ENCODE data around the gene XBP1. TPM values are rescaled to one million over a fixed set of nuclear protein-coding genes. Genes with fewer than 3 reads are reported as not detected.

The XBP1 gene
- total and polyA plus RNA-seq, 2 of the 13 experiments (the other 11 are each of a cell fraction or from before 2014, with no cell fraction given), result 416 to 427 TPM

DNA sequence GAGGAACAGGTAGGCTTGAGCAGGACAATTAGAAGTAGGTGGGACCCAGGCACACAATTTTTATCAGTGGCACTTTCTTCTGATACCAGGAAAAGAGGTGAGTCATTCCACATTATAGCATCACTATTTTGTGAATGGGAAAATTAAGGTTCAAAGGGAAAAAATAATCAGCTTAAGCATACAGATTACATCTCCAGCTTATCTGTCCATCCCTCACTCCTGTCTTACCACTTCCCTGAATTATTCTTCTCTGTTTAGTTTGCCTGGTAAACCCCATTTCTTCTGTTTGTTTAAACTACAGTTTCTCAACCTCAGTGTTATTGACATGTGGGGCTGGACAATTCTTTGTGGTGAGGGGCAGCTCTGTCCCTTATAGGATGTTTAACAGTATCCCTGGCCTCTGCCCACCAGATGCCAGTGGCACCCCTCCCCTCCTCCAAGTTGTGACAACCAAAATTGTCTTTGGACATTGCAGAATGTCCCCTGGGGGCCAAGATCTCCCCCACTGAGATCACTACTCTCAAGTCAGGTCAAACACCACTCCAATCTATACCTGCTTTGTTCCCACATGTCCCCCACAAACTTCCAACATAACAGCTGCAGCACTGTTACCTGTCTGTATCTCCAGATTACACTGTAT, 8.5 kb upstream of the XBP1 start (continued):
- TF ChIP-seq RXRA (CRISPR knock-in tag; IDR thresholded peaks at IDR 0.05) (peak; percentile 58; the same call in 1 of the 2 replicates), CHD2 (IDR thresholded peaks at IDR 0.05; ENCODE audit: low read depth, low read length) (no peak), ZNF788 (CRISPR knock-in tag; IDR thresholded peaks at IDR 0.05; ENCODE audit: borderline replicate concordance) (no peak), ZBTB20 (CRISPR knock-in tag; IDR thresholded peaks at IDR 0.05; ENCODE audit: borderline replicate concordance, low read depth) (0 out of 2 replicates have a peak, but pooled peaks have one; percentile 38), MAZ (IDR thresholded peaks at IDR 0.05; ENCODE audit: borderline replicate concordance, low read depth, low read length) (no peak), MAZ (CRISPR knock-in tag; IDR thresholded peaks at IDR 0.05; ENCODE audit: low read depth) (no peak), GATAD2A (CRISPR knock-in tag; IDR thresholded peaks at IDR 0.05) (peak; percentile 96), CEBPG (CRISPR knock-in tag; IDR thresholded peaks at IDR 0.05) (peak; percentile 75), ARID2 (CRISPR knock-in tag; IDR thresholded peaks at IDR 0.05; ENCODE audit: borderline replicate concordance) (peak; percentile 65; the same call in 1 of the 2 replicates), TBX2 (CRISPR knock-in tag; IDR thresholded peaks at IDR 0.05; ENCODE audit: borderline replicate concordance) (peak; percentile 77), CEBPB (IDR thresholded peaks at IDR 0.05; ENCODE audit: borderline replicate concordance, low read depth, low read length) (0 out of 2 replicates have a peak, but pooled peaks have one; percentile 36), FOSL2 (CRISPR knock-in tag; IDR thresholded peaks at IDR 0.05) (peak; percentile 88), CBFB (CRISPR knock-in tag; IDR thresholded peaks at IDR 0.05) (peak; percentile 87; the same call in 1 of the 2 replicates), ZNF17 (CRISPR knock-in tag; IDR thresholded peaks at IDR 0.05) (no peak), HOXD1 (CRISPR knock-in tag; IDR thresholded peaks at IDR 0.05) (peak; percentile 66; the same call in 1 of the 2 replicates), ZNF362 (CRISPR knock-in tag; IDR thresholded peaks at IDR 0.05; ENCODE audit: borderline replicate concordance) (peak; percentile 65; the same call in 1 of the 2 replicates), WIZ (CRISPR knock-in tag; IDR thresholded peaks at IDR 0.05) (no peak)
- TF ChIP-seq, protein P1, sequence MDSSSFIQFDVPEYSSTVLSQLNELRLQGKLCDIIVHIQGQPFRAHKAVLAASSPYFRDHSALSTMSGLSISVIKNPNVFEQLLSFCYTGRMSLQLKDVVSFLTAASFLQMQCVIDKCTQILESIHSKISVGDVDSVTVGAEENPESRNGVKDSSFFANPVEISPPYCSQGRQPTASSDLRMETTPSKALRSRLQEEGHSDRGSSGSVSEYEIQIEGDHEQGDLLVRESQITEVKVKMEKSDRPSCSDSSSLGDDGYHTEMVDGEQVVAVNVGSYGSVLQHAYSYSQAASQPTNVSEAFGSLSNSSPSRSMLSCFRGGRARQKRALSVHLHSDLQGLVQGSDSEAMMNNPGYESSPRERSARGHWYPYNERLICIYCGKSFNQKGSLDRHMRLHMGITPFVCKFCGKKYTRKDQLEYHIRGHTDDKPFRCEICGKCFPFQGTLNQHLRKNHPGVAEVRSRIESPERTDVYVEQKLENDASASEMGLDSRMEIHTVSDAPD (CRISPR knock-in tag; IDR thresholded peaks at IDR 0.05), result peak; percentile 61; the same call in 1 of the 2 replicates
- TF ChIP-seq, protein P2, sequence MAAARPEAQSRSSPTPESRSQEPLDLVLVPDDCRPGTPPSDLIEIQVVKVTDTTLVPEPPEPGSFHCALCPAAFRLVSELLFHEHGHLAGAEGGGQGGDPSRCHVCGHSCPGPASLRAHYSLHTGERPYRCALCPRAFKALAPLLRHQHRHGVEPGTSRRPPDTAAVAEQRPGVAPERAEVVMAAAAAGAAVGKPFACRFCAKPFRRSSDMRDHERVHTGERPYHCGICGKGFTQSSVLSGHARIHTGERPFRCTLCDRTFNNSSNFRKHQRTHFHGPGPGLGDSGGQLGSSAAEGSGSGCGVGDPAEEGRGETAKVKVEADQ (CRISPR knock-in tag; IDR thresholded peaks at IDR 0.05; ENCODE audit: borderline replicate concordance), result no peak
- TF ChIP-seq, protein P3, sequence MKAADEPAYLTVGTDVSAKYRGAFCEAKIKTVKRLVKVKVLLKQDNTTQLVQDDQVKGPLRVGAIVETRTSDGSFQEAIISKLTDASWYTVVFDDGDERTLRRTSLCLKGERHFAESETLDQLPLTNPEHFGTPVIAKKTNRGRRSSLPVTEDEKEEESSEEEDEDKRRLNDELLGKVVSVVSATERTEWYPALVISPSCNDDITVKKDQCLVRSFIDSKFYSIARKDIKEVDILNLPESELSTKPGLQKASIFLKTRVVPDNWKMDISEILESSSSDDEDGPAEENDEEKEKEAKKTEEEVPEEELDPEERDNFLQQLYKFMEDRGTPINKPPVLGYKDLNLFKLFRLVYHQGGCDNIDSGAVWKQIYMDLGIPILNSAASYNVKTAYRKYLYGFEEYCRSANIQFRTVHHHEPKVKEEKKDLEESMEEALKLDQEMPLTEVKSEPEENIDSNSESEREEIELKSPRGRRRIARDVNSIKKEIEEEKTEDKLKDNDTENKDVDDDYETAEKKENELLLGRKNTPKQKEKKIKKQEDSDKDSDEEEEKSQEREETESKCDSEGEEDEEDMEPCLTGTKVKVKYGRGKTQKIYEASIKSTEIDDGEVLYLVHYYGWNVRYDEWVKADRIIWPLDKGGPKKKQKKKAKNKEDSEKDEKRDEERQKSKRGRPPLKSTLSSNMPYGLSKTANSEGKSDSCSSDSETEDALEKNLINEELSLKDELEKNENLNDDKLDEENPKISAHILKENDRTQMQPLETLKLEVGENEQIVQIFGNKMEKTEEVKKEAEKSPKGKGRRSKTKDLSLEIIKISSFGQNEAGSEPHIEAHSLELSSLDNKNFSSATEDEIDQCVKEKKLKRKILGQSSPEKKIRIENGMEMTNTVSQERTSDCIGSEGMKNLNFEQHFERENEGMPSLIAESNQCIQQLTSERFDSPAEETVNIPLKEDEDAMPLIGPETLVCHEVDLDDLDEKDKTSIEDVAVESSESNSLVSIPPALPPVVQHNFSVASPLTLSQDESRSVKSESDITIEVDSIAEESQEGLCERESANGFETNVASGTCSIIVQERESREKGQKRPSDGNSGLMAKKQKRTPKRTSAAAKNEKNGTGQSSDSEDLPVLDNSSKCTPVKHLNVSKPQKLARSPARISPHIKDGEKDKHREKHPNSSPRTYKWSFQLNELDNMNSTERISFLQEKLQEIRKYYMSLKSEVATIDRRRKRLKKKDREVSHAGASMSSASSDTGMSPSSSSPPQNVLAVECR (CRISPR knock-in tag; IDR thresholded peaks at IDR 0.05; ENCODE audit: borderline replicate concordance), result peak; percentile 32; the same call in 1 of the 2 replicates
- TF ChIP-seq, protein P4, sequence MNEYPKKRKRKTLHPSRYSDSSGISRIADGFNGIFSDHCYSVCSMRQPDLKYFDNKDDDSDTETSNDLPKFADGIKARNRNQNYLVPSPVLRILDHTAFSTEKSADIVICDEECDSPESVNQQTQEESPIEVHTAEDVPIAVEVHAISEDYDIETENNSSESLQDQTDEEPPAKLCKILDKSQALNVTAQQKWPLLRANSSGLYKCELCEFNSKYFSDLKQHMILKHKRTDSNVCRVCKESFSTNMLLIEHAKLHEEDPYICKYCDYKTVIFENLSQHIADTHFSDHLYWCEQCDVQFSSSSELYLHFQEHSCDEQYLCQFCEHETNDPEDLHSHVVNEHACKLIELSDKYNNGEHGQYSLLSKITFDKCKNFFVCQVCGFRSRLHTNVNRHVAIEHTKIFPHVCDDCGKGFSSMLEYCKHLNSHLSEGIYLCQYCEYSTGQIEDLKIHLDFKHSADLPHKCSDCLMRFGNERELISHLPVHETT (CRISPR knock-in tag; conservative IDR thresholded peaks at IDR 0.05), result no peak

Data from HepG2 (cell line).